GM12878 (cell line): Measurements from ENCODE around the gene TGM6. TPM values are rescaled to one million over a fixed set of nuclear protein-coding genes. Genes with fewer than 3 reads are reported as not detected.

Experiments
- ATAC-seq: fragments of 200-7000 bp; cut with Tn5 transposase; 3 replicates; pipeline ENCODE4 v1.9.1; 2020; ENCODE audit warnings: mild to moderate bottlenecking, moderate library complexity
- BruUV-seq: library from RNA; stranded (reverse); fragments of 400-500 nt; replicated peaks from 2 replicates; lab custom pipeline; 2021; lab: Mats Ljungman, UMichigan
- CTCF ChIA-PET: fragments of 300-600 bp; sonication (Branson Sonifier 250); formaldehyde crosslinking; extraction: SDS; loops from one replicate; lab custom pipeline; 2021; ENCODE audit warnings: inconsistent platforms; lab: Yijun Ruan, JAX
- POLR2A ChIA-PET: fragments of 350-600 bp; formaldehyde crosslinking; extraction: SDS; loops from one replicate; lab custom pipeline; 2021; ENCODE audit warnings: inconsistent platforms; lab: Charles Lee
- RAD21 ChIA-PET: fragments of 300-600 bp; sonication (Branson Sonifier 250); formaldehyde crosslinking; loops from one replicate; lab custom pipeline; 2023; ENCODE audit warnings: antibody characterized with exemption; ENCODE audit not compliant: unreplicated experiment; lab: Charles Lee
- SMC1A ChIA-PET: fragments of 300-600 bp; sonication (Branson Sonifier 250); formaldehyde crosslinking; loops from one replicate; lab custom pipeline; 2023; ENCODE audit not compliant: unreplicated experiment, uncharacterized antibody; lab: Charles Lee
- DNase-seq: peaks from one replicate; pipeline ENCODE4 v3.0.0-alpha.2; 2011; ENCODE audit warnings: low read depth, low spot score
- FAIRE-seq: peaks from 3 replicates; lab custom pipeline; 2011; peaks lifted over from hg19 to GRCh38; lab: Jason Lieb, UNC
- H2AFZ ChIP-seq: 2 replicates; pipeline ENCODE4 v1.6.0; 2011; ENCODE audit warnings: low read depth, low read length, control low read depth; ENCODE audit not compliant: control insufficient read depth
- H3K27ac ChIP-seq: 2 replicates; pipeline ENCODE4 v1.5.1; 2011; ENCODE audit warnings: control low read depth; ENCODE audit not compliant: control insufficient read depth, insufficient read depth
- H3K27me3 ChIP-seq, 2 experiments: replicated peaks in 1 of 2; 2 replicates each; pipeline versions ENCODE4 v1.6.0 to v1.6.1; 2011; ENCODE audit warnings: low read length in 1 of 2; ENCODE audit not compliant: control insufficient read depth in 2 of 2, insufficient read depth in 2 of 2
- H3K36me3 ChIP-seq, 2 experiments: 2 replicates each; pipeline ENCODE4 v1.5.1; 2011; ENCODE audit warnings: low read length in 1 of 2; ENCODE audit not compliant: control insufficient read depth in 2 of 2, insufficient read depth in 2 of 2
- H3K4me1 ChIP-seq: 2 replicates; pipeline ENCODE4 v1.6.1; 2011; ENCODE audit warnings: mild to moderate bottlenecking, low read length, moderate library complexity, mixed read lengths; ENCODE audit not compliant: control insufficient read depth, insufficient read depth
- H3K4me2 ChIP-seq: 2 replicates; pipeline ENCODE4 v1.6.0; 2011; ENCODE audit warnings: control low read depth; ENCODE audit not compliant: control insufficient read depth, insufficient read depth
- H3K4me3 ChIP-seq: fragments of 200-600 bp; sonication (generic); 2 replicates; pipeline ENCODE4 v1.5.1; 2016
- H3K79me2 ChIP-seq: 2 replicates; pipeline ENCODE4 v1.6.0; 2011; ENCODE audit warnings: low read length; ENCODE audit not compliant: control insufficient read depth, insufficient read depth
- H3K9ac ChIP-seq: 2 replicates; pipeline ENCODE4 v1.8.0; 2011; ENCODE audit warnings: low read length, control low read depth, mixed read lengths; ENCODE audit not compliant: control insufficient read depth, insufficient read depth
- H3K9me3 ChIP-seq: replicated peaks from 3 replicates; pipeline ENCODE4 v1.5.1; 2011; ENCODE audit warnings: mild to moderate bottlenecking, low read length; ENCODE audit not compliant: control insufficient read depth, insufficient read depth
- H4K20me1 ChIP-seq: 2 replicates; pipeline ENCODE4 v1.6.0; 2011; ENCODE audit not compliant: control insufficient read depth, insufficient read depth
- BACH1 ChIP-seq: fragments of 450-650 bp; IDR thresholded peaks from 2 replicates; pipeline ENCODE4 v1.6.1; 2017; ENCODE audit warnings: mild to moderate bottlenecking, borderline replicate concordance
- BMI1 ChIP-seq: fragments of 450-650 bp; IDR thresholded peaks from 2 replicates; pipeline ENCODE4 v1.6.1; 2016; ENCODE audit warnings: mild to moderate bottlenecking, moderate library complexity, borderline replicate concordance
- CBX3 ChIP-seq: fragments of 200-600 bp; sonication (generic); IDR thresholded peaks from 2 replicates; pipeline ENCODE4 v1.6.1; 2016; ENCODE audit warnings: low read depth, borderline replicate concordance
- CBX5 ChIP-seq: sonication (generic); IDR thresholded peaks from 2 replicates; pipeline ENCODE4 v1.6.1; 2016; ENCODE audit warnings: low read depth, moderate library complexity, mild to moderate bottlenecking, inconsistent platforms
- CREM ChIP-seq: IDR thresholded peaks from 2 replicates; pipeline ENCODE4 v1.6.1; 2014; ENCODE audit warnings: antibody characterized with exemption, low read depth
- HCFC1 ChIP-seq: fragments of 150-350 bp; IDR thresholded peaks from 2 replicates; pipeline ENCODE4 v1.6.1; 2014; ENCODE audit warnings: low read length
- KLF5 ChIP-seq: fragments of 450-650 bp; IDR thresholded peaks from 2 replicates; pipeline ENCODE4 v1.6.1; 2014; ENCODE audit warnings: mild to moderate bottlenecking; ENCODE audit not compliant: partially characterized antibody
- MXI1 ChIP-seq: fragments of 150-350 bp; IDR thresholded peaks from 2 replicates; pipeline ENCODE4 v1.6.1; 2011; ENCODE audit warnings: low read depth, mild to moderate bottlenecking, inconsistent platforms, low read length, improper control_type of control experiment
- MYC ChIP-seq: IDR thresholded peaks from 2 replicates; pipeline ENCODE4 v1.6.1; 2011; ENCODE audit warnings: mild to moderate bottlenecking, low read length, moderate library complexity, inconsistent platforms; ENCODE audit not compliant: insufficient read depth, insufficient replicate concordance, insufficient read length, severe bottlenecking
- POU2F2 ChIP-seq: IDR thresholded peaks from 3 replicates; pipeline ENCODE4 v1.6.1; 2011; ENCODE audit warnings: low read depth, mild to moderate bottlenecking, low read length, borderline replicate concordance
- RBBP5 ChIP-seq: fragments of 200-600 bp; sonication (generic); conservative IDR thresholded peaks from 2 replicates; pipeline ENCODE4 v1.6.1; 2016
- SPI1 ChIP-seq: IDR thresholded peaks from 2 replicates; pipeline ENCODE4 v1.6.1; 2011; ENCODE audit warnings: low read depth, mild to moderate bottlenecking, low read length, moderate library complexity, borderline replicate concordance; ENCODE audit not compliant: insufficient read depth
- SREBF1 ChIP-seq: IDR thresholded peaks from 2 replicates; pipeline ENCODE4 v1.6.1; 2012; ENCODE audit warnings: mild to moderate bottlenecking, low read length
- TAF1 ChIP-seq: IDR thresholded peaks from 2 replicates; pipeline ENCODE4 v1.6.1; 2011; ENCODE audit warnings: mild to moderate bottlenecking, low read depth, low read length, borderline replicate concordance
- ZNF384 ChIP-seq: IDR thresholded peaks from 2 replicates; pipeline ENCODE4 v1.6.1; 2012; ENCODE audit warnings: low read depth, mild to moderate bottlenecking, low read length, improper control_type of control experiment, borderline replicate concordance
- ZSCAN29 ChIP-seq: fragments of 450-650 bp; IDR thresholded peaks from 2 replicates; pipeline ENCODE4 v1.6.1; 2017; ENCODE audit warnings: mild to moderate bottlenecking, moderate library complexity
- WGBS: methylation state at CpG from one replicate; pipeline ENCODE4 v1.1.6; 2016; ENCODE audit warnings: low lambda C conversion rate; ENCODE audit not compliant: insufficient replicate concordance, insufficient coverage; ENCODE audit errors: missing lambda C conversion rate; 5-methylcytosine and 5-hydroxymethylcytosine counted together
- in situ Hi-C: fragments of 300-500 bp; cut with MboI; formaldehyde crosslinking; loops from 9 replicates; pipeline ENCODE4 v1.14.3; 2018; ENCODE audit warnings: mixed read lengths
- intact Hi-C: fragments of 100-400 bp; cut with micrococcal nuclease; formaldehyde crosslinking; loops from one replicate; pipeline ENCODE4 v1.14.2; 2022; ENCODE audit not compliant: unreplicated experiment
- polyA plus RNA-seq, 11 experiments: library from polyadenylated mRNA; depleted of rRNA in 4 of 11; unstranded in 6 of 11; stranded (reverse) in 5 of 11; fragments of >200 nt; fragmentation: Nextera tagmentation in 4 of 11; fragmentation: Illumina TruSeq in 1 of 11; extraction: Ambion mirVana in 4 of 11; extraction: Trizol in 1 of 11; gene quantifications; 1 replicate in 1 of 11; 2 replicates in 10 of 11; pipeline versions ENCODE4 v1.2.1 to v1.2.3, GENCODE V29; 2011 to 2016; ENCODE audit warnings: inconsistent platforms in 2 of 11, missing spikeins in 2 of 11, low read depth in 1 of 11
- total RNA-seq, 4 experiments: library from RNA; depleted of rRNA in 3 of 4; stranded (reverse); fragments of >200 nt in 3 of 4; fragmentation: Illumina TruSeq in 1 of 4; extraction: Trizol in 1 of 4; gene quantifications; 2 replicates each; pipeline versions ENCODE4 v1.2.1 to v1.2.3, GENCODE V29; 2013 to 2021
- TF ChIP-seq, protein P1 (sequence below): fragments of 450-650 bp; IDR thresholded peaks from 2 replicates; pipeline ENCODE4 v1.6.1; 2016; ENCODE audit warnings: mild to moderate bottlenecking, moderate library complexity, borderline replicate concordance
- TF ChIP-seq, protein P2 (sequence below): fragments of 450-650 bp; IDR thresholded peaks from 2 replicates; pipeline ENCODE4 v1.6.1; 2018; ENCODE audit warnings: borderline replicate concordance, mild to moderate bottlenecking; ENCODE audit not compliant: partially characterized antibody

The TGM6 gene
- total and polyA plus RNA-seq, 10 of the 15 experiments (the other 5 are each of a cell fraction or from before 2014, with no cell fraction given), result not detected

DNA sequence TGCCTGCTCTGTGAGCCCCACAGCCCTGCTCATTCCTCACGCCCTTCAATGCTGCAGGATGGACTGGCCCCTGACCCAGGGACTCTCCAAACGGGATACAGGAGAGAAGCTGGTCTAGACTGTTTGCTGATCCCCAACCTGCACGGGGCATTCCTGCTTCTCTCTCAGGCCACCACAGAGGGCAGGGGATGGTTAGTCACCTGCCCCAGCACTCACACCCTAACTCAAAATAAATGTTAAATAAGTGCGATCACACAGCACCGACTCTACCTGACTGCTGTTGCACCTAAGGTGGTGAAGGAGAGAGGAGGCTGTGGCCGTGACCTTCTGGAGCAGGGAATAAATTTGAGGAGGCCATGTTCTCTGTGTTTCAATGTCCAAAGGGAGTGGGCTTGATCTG, 39.9 kb upstream of the TGM6 start (continued):
- TF ChIP-seq KLF5 (no peak), MXI1 (no peak), RBBP5 (no peak), POU2F2 (no peak), CBX5 (no peak)

DNA sequence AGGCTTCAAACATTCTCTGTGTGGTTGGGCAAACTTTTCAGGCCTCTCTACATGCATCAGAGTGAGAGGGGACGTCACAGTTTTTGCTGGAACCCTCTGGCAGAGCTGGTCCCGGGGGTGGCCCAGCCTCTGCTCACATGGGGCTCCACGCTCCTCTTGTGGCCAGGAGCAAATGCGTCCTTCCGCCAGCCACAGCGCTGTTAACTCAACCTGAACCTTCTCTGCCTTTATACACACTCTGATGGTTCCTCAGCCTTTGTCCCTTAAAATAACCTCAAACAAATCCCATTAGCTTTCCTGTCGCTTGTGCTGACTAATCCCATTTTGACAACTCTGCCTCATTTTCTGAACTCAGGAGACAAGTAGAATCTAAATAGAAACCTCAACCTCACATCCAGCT, 39.4 kb upstream of the TGM6 start:
- Histone ChIP-seq H3K36me3 (no peaks in the 10 kb centered on the region), H3K79me2 (no peaks in the 10 kb centered on the region), H3K27ac (no peak overlapping the region), H3K27me3 (peaks cover 0 to 2% of the 10 kb centered on the region in 2 experiments; a peak in 2 of 4 replicates), H3K9me3 (no peaks in the 10 kb centered on the region), H3K4me1 (no peaks in the 10 kb centered on the region), H2AFZ (no peak overlapping the region), H3K9ac (no peak overlapping the region), H4K20me1 (no peaks in the 10 kb centered on the region), H3K4me3 (no peak overlapping the region), H3K4me2 (no peak overlapping the region)
- intact Hi-C loops (no loop called here), in situ Hi-C loops (no loop called here)
- no peak for ATAC-seq
- POLR2A ChIA-PET, result interaction anchor here (0.5 kb wide), 1 partner anchor 198 kb away, joined by 3 read pairs; no protein-coding TSS in a partner anchor
- WGBS, result 16% methylated on average over 7 of the region's 7 CpGs
- FAIRE-seq, result no peak
- no TSS peak for BruUV-seq
- RAD21 ChIA-PET, result interaction anchor here (1.0 kb wide), 1 partner anchor 134 kb away, joined by 3 read pairs; no protein-coding TSS in a partner anchor
- no peak for DNase-seq
- CTCF ChIA-PET, result no interaction called here
- SMC1A ChIA-PET, result no interaction called here
- TF ChIP-seq, protein P1, sequence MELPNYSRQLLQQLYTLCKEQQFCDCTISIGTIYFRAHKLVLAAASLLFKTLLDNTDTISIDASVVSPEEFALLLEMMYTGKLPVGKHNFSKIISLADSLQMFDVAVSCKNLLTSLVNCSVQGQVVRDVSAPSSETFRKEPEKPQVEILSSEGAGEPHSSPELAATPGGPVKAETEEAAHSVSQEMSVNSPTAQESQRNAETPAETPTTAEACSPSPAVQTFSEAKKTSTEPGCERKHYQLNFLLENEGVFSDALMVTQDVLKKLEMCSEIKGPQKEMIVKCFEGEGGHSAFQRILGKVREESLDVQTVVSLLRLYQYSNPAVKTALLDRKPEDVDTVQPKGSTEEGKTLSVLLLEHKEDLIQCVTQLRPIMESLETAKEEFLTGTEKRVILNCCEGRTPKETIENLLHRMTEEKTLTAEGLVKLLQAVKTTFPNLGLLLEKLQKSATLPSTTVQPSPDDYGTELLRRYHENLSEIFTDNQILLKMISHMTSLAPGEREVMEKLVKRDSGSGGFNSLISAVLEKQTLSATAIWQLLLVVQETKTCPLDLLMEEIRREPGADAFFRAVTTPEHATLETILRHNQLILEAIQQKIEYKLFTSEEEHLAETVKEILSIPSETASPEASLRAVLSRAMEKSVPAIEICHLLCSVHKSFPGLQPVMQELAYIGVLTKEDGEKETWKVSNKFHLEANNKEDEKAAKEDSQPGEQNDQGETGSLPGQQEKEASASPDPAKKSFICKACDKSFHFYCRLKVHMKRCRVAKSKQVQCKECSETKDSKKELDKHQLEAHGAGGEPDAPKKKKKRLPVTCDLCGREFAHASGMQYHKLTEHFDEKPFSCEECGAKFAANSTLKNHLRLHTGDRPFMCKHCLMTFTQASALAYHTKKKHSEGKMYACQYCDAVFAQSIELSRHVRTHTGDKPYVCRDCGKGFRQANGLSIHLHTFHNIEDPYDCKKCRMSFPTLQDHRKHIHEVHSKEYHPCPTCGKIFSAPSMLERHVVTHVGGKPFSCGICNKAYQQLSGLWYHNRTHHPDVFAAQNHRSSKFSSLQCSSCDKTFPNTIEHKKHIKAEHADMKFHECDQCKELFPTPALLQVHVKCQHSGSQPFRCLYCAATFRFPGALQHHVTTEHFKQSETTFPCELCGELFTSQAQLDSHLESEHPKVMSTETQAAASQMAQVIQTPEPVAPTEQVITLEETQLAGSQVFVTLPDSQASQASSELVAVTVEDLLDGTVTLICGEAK, result no peak
- TF ChIP-seq TAF1 (no peak), CREM (no peak), SPI1 (no peak), ZNF384 (no peak), CBX3 (no peak), MYC (no peak), BACH1 (no peak), ZSCAN29 (no peak), BMI1 (no peak), HCFC1 (no peak), SREBF1 (no peak)
- TF ChIP-seq, protein P2, sequence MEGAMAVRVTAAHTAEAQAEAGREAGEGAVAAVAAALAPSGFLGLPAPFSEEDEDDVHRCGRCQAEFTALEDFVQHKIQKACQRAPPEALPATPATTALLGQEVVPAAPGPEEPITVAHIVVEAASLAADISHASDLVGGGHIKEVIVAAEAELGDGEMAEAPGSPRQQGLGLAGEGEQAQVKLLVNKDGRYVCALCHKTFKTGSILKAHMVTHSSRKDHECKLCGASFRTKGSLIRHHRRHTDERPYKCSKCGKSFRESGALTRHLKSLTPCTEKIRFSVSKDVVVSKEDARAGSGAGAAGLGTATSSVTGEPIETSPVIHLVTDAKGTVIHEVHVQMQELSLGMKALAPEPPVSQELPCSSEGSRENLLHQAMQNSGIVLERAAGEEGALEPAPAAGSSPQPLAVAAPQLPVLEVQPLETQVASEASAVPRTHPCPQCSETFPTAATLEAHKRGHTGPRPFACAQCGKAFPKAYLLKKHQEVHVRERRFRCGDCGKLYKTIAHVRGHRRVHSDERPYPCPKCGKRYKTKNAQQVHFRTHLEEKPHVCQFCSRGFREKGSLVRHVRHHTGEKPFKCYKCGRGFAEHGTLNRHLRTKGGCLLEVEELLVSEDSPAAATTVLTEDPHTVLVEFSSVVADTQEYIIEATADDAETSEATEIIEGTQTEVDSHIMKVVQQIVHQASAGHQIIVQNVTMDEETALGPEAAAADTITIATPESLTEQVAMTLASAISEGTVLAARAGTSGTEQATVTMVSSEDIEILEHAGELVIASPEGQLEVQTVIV, result no peak
